Progenitor cell of endocrine pancreas (in vitro differentiated cells): ENCODE data around the gene OMP. TPM values are rescaled to one million over a fixed set of nuclear protein-coding genes. Genes with fewer than 3 reads are reported as not detected.

Experiments used
- DNase-seq: peaks from one replicate; pipeline ENCODE4 v3.0.0; 2021; ENCODE audit warnings: low spot score; ENCODE audit not compliant: unreplicated experiment
- H3K27ac Mint-ChIP-seq: 2 replicates; pipeline ENCODE4 v1.8.0; 2021; ENCODE audit warnings: mild to moderate bottlenecking, moderate library complexity, mixed read lengths
- H3K27me3 Mint-ChIP-seq: 2 replicates; pipeline ENCODE4 v1.8.0; 2021; ENCODE audit warnings: mixed read lengths
- H3K36me3 Mint-ChIP-seq: 2 replicates; pipeline ENCODE4 v1.8.0; 2022; ENCODE audit warnings: mixed read lengths; ENCODE audit not compliant: insufficient read depth
- H3K4me1 Mint-ChIP-seq: 2 replicates; pipeline ENCODE4 v1.8.0; 2021; ENCODE audit warnings: low read depth, mixed read lengths
- H3K4me3 Mint-ChIP-seq: 2 replicates; pipeline ENCODE4 v1.8.0; 2021; ENCODE audit warnings: low read depth, mild to moderate bottlenecking, moderate library complexity, mixed read lengths
- H3K9me3 Mint-ChIP-seq: 2 replicates; pipeline ENCODE4 v1.8.0; 2021; ENCODE audit warnings: low read depth, mixed read lengths
- total RNA-seq: library from RNA; stranded (reverse); gene quantifications from 2 replicates; pipeline ENCODE4 v1.2.1, GENCODE V29; 2021
- TF ChIP-seq, protein P1 (sequence below): fragments of 200-600 bp; sonication (generic); IDR thresholded peaks from one replicate; pipeline ENCODE4 v1.5.0; 2021; ENCODE audit warnings: antibody characterized with exemption, mild to moderate bottlenecking; ENCODE audit not compliant: unreplicated experiment

OMP gene
- total RNA-seq, 1 donor from 2014 or later, result not detected

DNA sequence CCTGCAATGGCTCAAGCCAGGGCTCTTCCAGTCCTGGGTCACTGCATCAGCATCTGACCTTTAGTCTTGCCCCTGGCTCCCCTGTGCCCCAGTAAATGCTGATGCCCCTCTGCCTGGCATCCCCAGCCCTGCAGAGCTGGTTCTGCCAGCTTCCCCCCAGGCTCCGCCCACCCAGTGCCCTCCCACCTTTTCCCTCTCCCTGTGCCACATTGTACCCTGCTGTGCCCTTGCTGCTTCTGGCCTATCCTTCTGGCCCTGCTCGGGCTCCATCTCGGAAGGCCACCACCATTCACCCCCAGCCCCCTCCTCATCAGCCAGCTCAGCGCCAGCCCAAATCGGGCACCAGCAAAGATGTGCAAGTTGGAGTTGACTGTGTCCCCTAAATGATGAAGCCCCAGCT, 28.4 kb upstream of the OMP start:
- Mint-ChIP-seq H3K27ac (no peak overlapping the region), H3K9me3 (peaks cover 13% of the 10 kb centered on the region), H3K36me3 (peaks cover 3% of the 10 kb centered on the region), H3K4me3 (no peak overlapping the region), H3K27me3 (peaks cover 6% of the 10 kb centered on the region), H3K4me1 (peaks cover 4% of the 10 kb centered on the region)
- TF ChIP-seq, protein P1, sequence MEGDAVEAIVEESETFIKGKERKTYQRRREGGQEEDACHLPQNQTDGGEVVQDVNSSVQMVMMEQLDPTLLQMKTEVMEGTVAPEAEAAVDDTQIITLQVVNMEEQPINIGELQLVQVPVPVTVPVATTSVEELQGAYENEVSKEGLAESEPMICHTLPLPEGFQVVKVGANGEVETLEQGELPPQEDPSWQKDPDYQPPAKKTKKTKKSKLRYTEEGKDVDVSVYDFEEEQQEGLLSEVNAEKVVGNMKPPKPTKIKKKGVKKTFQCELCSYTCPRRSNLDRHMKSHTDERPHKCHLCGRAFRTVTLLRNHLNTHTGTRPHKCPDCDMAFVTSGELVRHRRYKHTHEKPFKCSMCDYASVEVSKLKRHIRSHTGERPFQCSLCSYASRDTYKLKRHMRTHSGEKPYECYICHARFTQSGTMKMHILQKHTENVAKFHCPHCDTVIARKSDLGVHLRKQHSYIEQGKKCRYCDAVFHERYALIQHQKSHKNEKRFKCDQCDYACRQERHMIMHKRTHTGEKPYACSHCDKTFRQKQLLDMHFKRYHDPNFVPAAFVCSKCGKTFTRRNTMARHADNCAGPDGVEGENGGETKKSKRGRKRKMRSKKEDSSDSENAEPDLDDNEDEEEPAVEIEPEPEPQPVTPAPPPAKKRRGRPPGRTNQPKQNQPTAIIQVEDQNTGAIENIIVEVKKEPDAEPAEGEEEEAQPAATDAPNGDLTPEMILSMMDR, result no peak
- DNase-seq, result no peak

DNA sequence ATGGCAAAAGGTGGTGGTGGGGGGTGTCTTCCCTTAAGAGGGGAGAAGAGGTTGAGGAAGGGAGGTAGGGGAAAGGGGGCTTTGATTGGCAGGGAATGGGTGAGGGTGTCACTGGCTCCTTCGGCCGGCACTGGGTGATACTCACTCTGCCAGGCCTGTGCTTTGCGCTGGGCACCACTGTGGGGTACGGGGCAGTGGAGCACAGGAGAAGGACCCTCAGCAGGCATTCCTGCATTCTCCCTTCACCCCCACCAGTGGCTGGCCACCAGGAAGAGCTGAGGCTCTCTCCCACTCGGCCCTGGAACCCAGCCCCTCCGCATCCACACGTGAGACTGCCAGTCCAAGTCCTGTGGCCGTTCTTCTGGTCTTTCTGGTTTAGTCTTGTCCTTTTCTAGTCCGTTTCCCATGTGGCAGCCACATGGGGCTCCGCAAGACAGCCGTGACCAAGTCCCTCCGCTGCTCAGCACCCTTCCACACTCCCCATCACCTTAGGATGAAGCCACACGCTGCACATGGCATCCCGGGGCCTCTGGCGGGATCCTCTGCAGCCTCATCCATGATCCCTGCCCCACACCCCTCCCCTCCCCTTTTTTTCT, 27.9 kb upstream of the OMP start:
- H3K27ac Mint-ChIP-seq, result no peak overlapping the region

DNA sequence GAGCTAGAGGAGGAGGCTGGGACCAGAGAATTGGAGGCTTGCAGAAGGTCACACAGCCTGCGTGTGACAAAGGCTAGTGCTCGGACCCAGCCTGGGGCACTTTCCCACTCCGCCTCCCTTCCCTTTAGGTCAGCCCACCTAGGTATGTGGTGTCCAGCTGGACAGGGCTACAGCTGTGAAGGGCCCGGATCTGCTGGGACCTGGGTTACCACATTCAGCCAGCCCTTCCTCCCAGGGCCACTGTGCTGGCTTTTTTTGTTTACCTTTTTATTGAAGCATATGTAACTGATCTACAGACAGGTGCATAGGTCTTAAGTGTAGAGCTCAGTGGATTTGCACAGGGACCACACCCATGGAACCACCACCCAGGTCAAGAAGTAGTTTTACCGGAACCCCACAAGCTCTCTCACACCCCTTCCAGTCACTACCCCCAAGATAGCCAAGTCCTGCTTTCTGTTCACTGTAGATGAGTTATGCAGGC, 27.2 kb upstream of the OMP start:
- DNase-seq, result no peak
- Mint-ChIP-seq H3K27me3 (peaks cover 3% of the 10 kb centered on the region), H3K4me1 (peaks cover 4% of the 10 kb centered on the region), H3K9me3 (peaks cover 15% of the 10 kb centered on the region), H3K27ac (no peak overlapping the region), H3K4me3 (no peak overlapping the region), H3K36me3 (peaks cover 3% of the 10 kb centered on the region)
- TF ChIP-seq, protein P1, result no peak

More for the DNA sequence above, 27.9 kb upstream of the OMP start:
- no peak overlapping the region for H3K4me3 Mint-ChIP-seq
- peaks cover 4% of the 10 kb centered on the region for H3K27me3 Mint-ChIP-seq
- peaks cover 3% of the 10 kb centered on the region for H3K36me3 Mint-ChIP-seq
- no peak for DNase-seq
- H3K9me3 Mint-ChIP-seq, result peaks cover 14% of the 10 kb centered on the region
- H3K4me1 Mint-ChIP-seq, result peaks cover 4% of the 10 kb centered on the region
- TF ChIP-seq, protein P1, result no peak

DNA sequence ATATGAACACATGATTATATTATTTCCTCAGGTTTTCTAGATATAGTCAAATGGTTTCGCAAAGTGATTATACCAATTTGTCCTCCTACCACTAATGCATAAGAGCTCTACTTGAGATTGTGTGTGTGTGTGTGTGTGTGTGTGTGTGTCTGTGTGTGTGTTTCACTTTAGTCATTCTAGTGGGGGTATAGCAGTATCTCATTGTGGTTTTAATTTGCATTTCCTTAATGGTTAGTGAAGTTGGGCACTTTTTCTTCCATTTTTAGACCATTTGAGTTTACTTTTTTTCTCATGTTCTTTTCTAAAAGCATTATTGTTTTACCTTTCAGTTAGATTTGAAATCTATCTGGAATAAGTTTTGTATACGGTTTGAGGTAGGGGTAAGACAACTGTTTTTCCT, 23.0 kb upstream of the OMP start:
- no peak for DNase-seq
- Mint-ChIP-seq H3K27ac (no peak overlapping the region), H3K36me3 (peaks cover 3% of the 10 kb centered on the region), H3K4me1 (peaks cover 4% of the 10 kb centered on the region), H3K27me3 (no peaks in the 10 kb centered on the region), H3K4me3 (no peak overlapping the region), H3K9me3 (peaks cover 15% of the 10 kb centered on the region)
- TF ChIP-seq, protein P1, result no peak

DNA sequence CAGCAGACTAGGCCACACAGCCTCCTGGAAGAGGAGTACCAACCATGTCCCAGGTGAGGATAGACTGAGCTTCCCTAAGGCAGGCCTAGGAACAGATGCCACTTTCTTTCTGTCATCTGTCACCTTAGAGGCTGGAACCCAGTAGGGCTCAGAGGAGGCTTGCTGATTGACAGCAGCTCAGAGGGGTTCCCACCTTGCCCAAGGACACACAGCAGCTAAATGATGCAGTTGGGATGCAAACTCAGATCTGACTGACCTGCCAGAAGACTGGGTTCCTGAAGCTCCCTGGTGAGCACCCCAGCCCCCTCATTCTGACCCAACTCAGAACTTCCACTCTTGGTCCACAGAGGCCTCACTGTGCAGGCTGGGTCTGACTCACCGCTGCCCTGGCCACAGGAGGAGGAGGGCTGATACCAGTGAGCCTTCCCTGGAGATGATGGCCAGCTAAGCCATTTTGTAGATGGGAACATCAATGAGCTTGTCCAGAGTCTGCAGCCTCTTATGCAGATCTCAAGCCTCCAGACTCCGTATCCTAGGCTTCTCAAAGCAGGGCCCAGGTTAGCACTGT, 21.9 kb upstream of the OMP start:
- Mint-ChIP-seq H3K9me3 (peaks cover 15% of the 10 kb centered on the region), H3K27ac (no peak overlapping the region), H3K27me3 (no peaks in the 10 kb centered on the region), H3K4me3 (no peak overlapping the region), H3K4me1 (peaks cover 3% of the 10 kb centered on the region), H3K36me3 (peaks cover 3% of the 10 kb centered on the region)
- TF ChIP-seq, protein P1, result no peak
- DNase-seq, result no peak
